Measurements from ENCODE around the gene ZNF417.
"Not testable (repeated sequence)": the region's sequence is repeated elsewhere in the genome, so short reads cannot be mapped to it uniquely, and the experiment has no call there.

ZNF417 gene

DNA sequence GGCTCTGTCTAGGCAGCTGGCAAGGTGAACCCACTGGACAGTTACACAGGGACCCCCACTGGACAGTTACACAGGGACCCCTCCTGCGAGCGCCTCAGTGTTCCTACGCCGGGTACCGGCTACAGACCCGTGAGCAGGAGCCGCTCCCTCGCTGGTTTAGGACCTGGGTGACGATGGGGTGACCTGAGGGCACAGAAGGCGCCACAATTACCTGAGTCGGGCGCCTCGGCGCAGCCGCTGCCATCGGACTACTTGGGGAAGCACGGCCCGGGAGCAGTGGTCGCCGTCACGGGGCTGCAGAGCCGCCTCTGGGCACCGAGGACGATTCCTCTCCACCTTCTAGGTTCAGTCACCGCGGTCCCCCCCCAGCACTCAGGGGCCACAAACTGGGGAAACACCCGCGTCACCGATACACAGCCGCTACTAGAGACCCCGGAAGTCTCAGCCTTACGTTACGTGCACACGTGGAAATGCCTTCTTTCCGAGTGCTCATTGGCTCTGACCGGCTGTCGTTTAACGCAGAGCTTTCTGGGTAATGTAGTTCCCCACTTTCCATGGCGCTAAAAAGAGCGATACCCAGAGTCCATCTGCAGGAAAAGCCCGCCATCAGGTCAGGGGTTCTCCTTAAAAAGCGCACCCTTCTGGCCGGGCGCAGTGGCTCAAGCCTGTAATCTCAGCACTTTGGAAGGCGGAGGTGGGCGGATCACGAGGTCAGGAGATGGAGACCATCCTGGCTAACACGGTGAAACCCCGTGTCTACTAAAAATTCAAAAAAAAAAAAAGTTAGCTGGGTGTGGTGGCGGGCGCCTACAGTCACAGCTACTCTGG lies at the start of gene ZNF417:
TSS of gene ZNF417 (minus strand) at position 425 of the 828 bp plus-strand sequence. CDS start at position 244, 181 bp downstream.
- not testable (repeated sequence) for H3K9me3 ChIP-seq (ENCODE audit: insufficient read depth, low read depth, low read length); H3K4me1 ChIP-seq (ENCODE audit: insufficient read depth, low read length); H3K27me3 ChIP-seq (ENCODE audit: insufficient read depth, low read length); H3K27ac ChIP-seq (ENCODE audit: low read length)
- Histone ChIP-seq H3K9ac (ENCODE audit: low read depth, low read length) (peak within 1 kb of the TSS; percentile 93), H3K36me3 (ENCODE audit: insufficient read depth, low read depth, low read length) (peaks cover 57% of the 10 kb centered on the region), H3K4me3 (ENCODE audit: low read length) (peak within 1 kb of the TSS; percentile 99)

DNA sequence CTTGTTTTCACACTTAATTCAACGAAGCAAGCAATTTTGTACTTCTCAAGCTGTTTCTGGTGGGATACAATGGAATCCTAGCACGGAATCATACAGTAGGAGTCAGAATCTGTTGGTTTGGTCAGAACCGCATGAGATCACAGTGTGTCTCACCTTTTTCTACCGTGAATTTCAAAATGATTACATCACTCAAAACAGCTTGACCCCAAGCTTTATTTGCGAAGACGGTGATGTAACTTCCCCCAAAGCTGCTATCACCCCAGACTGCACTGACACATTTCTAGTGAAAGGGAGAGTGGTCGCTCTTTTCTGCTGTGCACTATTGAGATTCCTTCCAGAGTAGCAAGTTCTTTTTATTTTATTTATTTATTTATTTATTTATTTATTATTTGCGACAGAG lies 48.4 kb upstream of the ZNF417 start:
- H3K9me3 ChIP-seq (ENCODE audit: insufficient read depth, low read depth, low read length), result peaks cover 64% of the 10 kb centered on the region
- H3K27me3 ChIP-seq (ENCODE audit: insufficient read depth, low read length), result no peaks in the 10 kb centered on the region
- no peaks in the 10 kb centered on the region for H3K36me3 ChIP-seq (ENCODE audit: insufficient read depth, low read depth, low read length)
- no peak overlapping the region for H3K9ac ChIP-seq (ENCODE audit: low read depth, low read length)
- H3K4me1 ChIP-seq (ENCODE audit: insufficient read depth, low read length), result no peaks in the 10 kb centered on the region
- H3K27ac ChIP-seq (ENCODE audit: low read length), result no peak overlapping the region
- no peak overlapping the region; the same call in 1 of the 2 replicates for H3K4me3 ChIP-seq (ENCODE audit: low read length)

DNA sequence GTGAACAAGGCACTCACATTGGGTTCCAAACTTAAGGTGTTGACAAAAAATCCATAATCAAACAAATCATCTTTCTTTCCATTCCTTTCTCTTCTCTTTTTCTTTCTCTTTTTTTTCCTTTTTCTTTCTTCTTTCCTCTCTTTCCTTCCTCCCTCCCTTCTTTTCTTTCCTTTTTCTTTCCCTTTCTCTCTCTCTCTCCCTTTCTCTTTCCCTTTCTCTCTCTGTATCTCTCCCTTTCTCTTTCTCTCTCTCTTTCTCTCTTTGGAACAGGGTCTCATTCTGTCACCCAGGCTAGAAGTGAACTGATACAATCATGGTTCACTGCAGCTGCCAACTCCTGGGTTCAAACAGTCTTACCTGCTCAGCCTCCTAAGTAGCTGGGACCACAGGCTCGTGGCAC lies 45.4 kb upstream of the ZNF417 start:
- no peak overlapping the region for H3K27ac ChIP-seq (ENCODE audit: low read length)
- H3K4me3 ChIP-seq (ENCODE audit: low read length), result no peak overlapping the region
- H3K27me3 ChIP-seq (ENCODE audit: insufficient read depth, low read length), result no peaks in the 10 kb centered on the region
- H3K9me3 ChIP-seq (ENCODE audit: insufficient read depth, low read depth, low read length), result peaks cover 53% of the 10 kb centered on the region
- no peaks in the 10 kb centered on the region for H3K36me3 ChIP-seq (ENCODE audit: insufficient read depth, low read depth, low read length)
- H3K9ac ChIP-seq (ENCODE audit: low read depth, low read length), result no peak overlapping the region
- no peaks in the 10 kb centered on the region for H3K4me1 ChIP-seq (ENCODE audit: insufficient read depth, low read length)

DNA sequence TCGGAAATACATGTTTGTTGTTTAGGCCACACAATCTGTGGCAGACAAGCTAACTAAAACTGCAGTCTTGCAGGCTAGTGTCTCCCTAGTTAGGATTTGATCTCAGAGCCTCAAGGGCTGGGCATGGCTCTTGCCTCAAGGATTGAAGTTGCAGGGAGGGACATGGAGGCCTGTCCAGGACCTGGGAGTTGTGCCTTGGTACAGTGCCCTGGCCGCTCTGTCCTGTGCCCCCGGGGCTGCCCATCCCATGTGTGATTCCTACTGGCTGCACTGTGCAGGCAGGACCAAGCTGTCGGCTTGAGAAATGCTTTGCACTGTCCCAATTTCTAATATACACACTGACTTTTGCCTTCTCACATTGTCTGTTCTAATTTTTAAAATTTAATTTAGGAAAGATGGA lies 38.6 kb upstream of the ZNF417 start:
- H3K4me1 ChIP-seq (ENCODE audit: insufficient read depth, low read length), result no peaks in the 10 kb centered on the region
- peaks cover 68% of the 10 kb centered on the region for H3K9me3 ChIP-seq (ENCODE audit: insufficient read depth, low read depth, low read length)
- no peaks in the 10 kb centered on the region for H3K36me3 ChIP-seq (ENCODE audit: insufficient read depth, low read depth, low read length)
- H3K27me3 ChIP-seq (ENCODE audit: insufficient read depth, low read length), result no peaks in the 10 kb centered on the region
- H3K9ac ChIP-seq (ENCODE audit: low read depth, low read length), result no peak overlapping the region
- no peak overlapping the region for H3K27ac ChIP-seq (ENCODE audit: low read length)
- no peak overlapping the region for H3K4me3 ChIP-seq (ENCODE audit: low read length)

DNA sequence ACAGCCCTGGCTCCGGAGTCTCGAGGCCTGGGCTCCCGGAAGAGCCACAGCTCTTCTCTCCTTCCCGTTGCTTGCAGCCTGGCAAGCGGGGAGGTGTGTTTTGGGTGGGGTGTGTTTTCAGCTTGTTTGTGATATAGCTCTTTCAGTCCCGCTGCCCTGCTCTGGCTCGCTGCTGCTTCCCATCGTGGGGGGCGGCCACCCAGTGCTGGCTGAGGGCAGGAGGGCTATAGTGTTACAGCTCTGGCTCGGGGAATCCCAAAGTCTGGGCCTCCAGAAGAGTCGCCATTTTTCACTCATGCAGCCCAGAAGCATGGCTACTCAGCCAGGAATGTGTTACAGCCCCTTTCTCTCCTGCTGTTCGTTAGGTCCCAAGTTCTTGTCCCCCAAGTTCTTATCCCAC lies 33.3 kb upstream of the ZNF417 start:
- Histone ChIP-seq H3K27me3 (ENCODE audit: insufficient read depth, low read length) (no peaks in the 10 kb centered on the region), H3K4me3 (ENCODE audit: low read length) (no peak overlapping the region), H3K9me3 (ENCODE audit: insufficient read depth, low read depth, low read length) (peaks cover 51% of the 10 kb centered on the region), H3K4me1 (ENCODE audit: insufficient read depth, low read length) (peaks cover 5% of the 10 kb centered on the region), H3K36me3 (ENCODE audit: insufficient read depth, low read depth, low read length) (no peaks in the 10 kb centered on the region), H3K9ac (ENCODE audit: low read depth, low read length) (no peak overlapping the region), H3K27ac (ENCODE audit: low read length) (no peak overlapping the region)

DNA sequence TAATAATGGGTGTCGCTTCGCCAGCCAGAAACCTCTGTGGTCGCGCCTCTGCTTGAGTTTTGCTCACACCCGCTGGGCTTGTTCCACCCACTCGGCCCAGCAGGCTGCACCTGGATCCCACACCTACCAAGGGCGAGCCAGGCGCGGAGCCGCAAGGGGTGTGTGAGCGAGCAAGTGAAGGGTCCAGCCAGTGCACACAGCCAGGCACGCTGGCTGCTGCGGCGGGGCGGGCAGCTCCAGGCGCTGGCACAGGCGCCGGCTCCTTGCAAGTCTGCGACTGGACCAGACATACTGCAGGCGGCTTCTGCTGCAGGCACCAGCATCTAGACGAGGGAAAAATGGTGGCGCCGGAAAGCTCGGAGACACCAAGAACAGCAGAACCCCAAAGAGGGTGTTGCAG lies 32.9 kb upstream of the ZNF417 start:
- H3K27me3 ChIP-seq (ENCODE audit: insufficient read depth, low read length), result no peaks in the 10 kb centered on the region
- no peak overlapping the region for H3K4me3 ChIP-seq (ENCODE audit: low read length)
- peaks cover 47% of the 10 kb centered on the region for H3K9me3 ChIP-seq (ENCODE audit: insufficient read depth, low read depth, low read length)
- no peaks in the 10 kb centered on the region for H3K36me3 ChIP-seq (ENCODE audit: insufficient read depth, low read depth, low read length)
- no peak overlapping the region for H3K9ac ChIP-seq (ENCODE audit: low read depth, low read length)
- H3K4me1 ChIP-seq (ENCODE audit: insufficient read depth, low read length), result peaks cover 5% of the 10 kb centered on the region
- no peak overlapping the region for H3K27ac ChIP-seq (ENCODE audit: low read length)

DNA sequence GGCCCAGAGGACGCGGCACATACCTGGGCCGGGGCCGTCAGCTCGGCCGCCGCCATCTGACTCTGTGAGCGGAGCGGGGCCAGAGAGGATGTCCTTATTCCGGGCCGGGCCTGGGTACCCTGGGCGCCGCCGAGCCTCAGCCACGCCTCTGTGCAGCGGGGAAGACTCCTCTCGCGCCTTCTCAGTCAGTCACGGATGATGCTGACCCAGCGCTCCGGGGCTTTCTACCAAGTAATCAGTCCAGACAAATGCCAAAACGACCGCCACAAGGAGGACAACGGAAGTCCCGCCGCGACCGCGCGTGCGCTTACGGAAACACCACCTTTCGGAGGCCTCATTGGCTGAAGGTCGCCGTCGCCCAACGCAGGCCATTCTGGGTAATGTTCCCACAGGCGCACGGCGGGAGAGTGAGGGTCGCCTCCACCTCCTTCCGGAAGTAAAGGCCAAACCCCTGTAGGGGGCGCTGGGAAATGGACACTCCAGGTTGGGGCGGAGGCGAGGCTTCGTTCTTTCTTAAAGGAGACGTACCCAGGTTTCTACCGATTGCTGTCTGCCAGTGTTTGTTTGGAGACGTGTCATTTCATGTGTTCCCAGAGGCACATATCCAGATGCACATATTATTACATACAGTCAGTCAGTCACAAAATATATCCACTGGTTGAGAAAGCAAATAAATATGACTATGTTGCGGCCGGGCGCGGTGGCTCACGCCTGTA lies 31.2 kb upstream of the ZNF417 start, which contains the start of gene ZNF256:
TSS of gene ZNF256 (minus strand) at position 288 of the 716 bp plus-strand sequence. CDS start at position 56, 232 bp downstream.
- peaks cover 5% of the 10 kb centered on the region for H3K4me1 ChIP-seq (ENCODE audit: insufficient read depth, low read length)
- H3K9me3 ChIP-seq (ENCODE audit: insufficient read depth, low read depth, low read length), result peaks cover 36% of the 10 kb centered on the region
- H3K27me3 ChIP-seq (ENCODE audit: insufficient read depth, low read length), result no peaks in the 10 kb centered on the region
- peak within 1 kb of the TSS; percentile 82 for H3K9ac ChIP-seq (ENCODE audit: low read depth, low read length)
- peak within 1 kb of the TSS; percentile 37 for H3K27ac ChIP-seq (ENCODE audit: low read length)
- peak within 1 kb of the TSS; percentile 88 for H3K4me3 ChIP-seq (ENCODE audit: low read length)
- H3K36me3 ChIP-seq (ENCODE audit: insufficient read depth, low read depth, low read length), result peaks cover 14% of the 10 kb centered on the region

DNA sequence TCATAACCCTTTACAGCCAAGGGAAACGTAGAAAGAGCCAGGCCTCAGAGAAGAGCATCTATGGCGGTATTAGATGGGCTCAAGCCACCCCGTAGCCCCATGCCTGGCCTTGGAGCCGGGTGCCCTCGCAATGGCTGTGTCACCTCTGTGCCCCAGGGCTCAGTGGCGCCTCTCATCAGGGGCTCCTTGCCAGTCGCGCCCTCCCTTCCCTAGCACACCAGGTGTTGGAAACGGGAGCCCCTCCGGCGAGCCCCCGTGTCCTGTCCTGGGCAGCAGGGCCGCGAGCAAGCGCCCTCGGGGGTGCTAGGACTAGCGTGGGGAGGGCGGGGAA lies 30.7 kb upstream of the ZNF417 start:
- H3K27ac ChIP-seq (ENCODE audit: low read length), result peak overlapping the region; percentile 37

DNA sequence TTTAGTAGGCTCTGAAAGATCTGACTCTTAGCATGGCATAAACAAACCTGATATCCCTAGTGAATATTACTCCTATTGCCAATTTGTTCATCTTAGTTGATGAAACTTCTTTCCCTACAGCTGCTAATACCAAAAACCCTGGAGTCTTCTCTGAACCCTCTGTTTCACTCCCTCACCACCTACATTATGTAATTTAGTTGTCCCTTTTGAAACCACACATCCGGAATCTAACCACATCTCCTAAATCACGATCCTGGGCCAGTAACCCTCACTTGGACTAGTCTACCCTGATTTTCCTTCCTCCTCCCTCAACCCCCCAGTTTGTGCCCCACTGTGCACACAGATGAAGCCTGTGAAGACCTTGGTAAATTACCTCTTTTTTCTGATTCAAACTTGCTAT lies 29.9 kb upstream of the ZNF417 start:
- Histone ChIP-seq H3K9me3 (ENCODE audit: insufficient read depth, low read depth, low read length) (peaks cover 37% of the 10 kb centered on the region), H3K36me3 (ENCODE audit: insufficient read depth, low read depth, low read length) (peaks cover 27% of the 10 kb centered on the region), H3K4me3 (ENCODE audit: low read length) (peak overlapping the region; percentile 88), H3K9ac (ENCODE audit: low read depth, low read length) (peak overlapping the region; percentile 82; the same call in 1 of the 2 replicates), H3K27ac (ENCODE audit: low read length) (no peak overlapping the region), H3K27me3 (ENCODE audit: insufficient read depth, low read length) (no peaks in the 10 kb centered on the region), H3K4me1 (ENCODE audit: insufficient read depth, low read length) (peaks cover 5% of the 10 kb centered on the region)

More for the DNA sequence above, 30.7 kb upstream of the ZNF417 start:
- peaks cover 5% of the 10 kb centered on the region for H3K4me1 ChIP-seq (ENCODE audit: insufficient read depth, low read length)
- peak overlapping the region; percentile 88 for H3K4me3 ChIP-seq (ENCODE audit: low read length)
- H3K9ac ChIP-seq (ENCODE audit: low read depth, low read length), result peak overlapping the region; percentile 82
- H3K9me3 ChIP-seq (ENCODE audit: insufficient read depth, low read depth, low read length), result peaks cover 37% of the 10 kb centered on the region
- H3K27me3 ChIP-seq (ENCODE audit: insufficient read depth, low read length), result no peaks in the 10 kb centered on the region
- peaks cover 20% of the 10 kb centered on the region for H3K36me3 ChIP-seq (ENCODE audit: insufficient read depth, low read depth, low read length)

DNA sequence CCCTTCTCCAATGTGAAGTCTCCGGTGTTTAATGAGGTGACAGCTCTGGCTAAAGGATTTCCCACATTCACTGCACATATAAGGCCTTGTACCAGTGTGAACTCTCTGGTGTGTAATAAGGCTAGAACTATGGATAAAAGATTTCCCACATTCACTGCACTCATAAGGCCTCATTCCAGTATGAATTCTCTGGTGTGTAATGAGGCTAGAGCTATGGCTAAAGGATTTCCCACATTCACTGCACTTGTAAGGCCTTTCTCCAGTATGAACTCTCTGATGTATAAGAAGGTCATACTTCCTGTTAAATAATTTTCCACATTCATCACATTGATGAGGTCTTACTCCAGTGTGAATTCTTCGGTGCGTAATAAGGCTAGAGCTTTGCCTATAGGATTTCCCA lies 25.2 kb upstream of the ZNF417 start:
- Histone ChIP-seq H3K36me3 (ENCODE audit: insufficient read depth, low read depth, low read length) (peaks cover 34% of the 10 kb centered on the region), H3K9me3 (ENCODE audit: insufficient read depth, low read depth, low read length) (peaks cover 15% of the 10 kb centered on the region), H3K27ac (ENCODE audit: low read length) (no peak overlapping the region), H3K27me3 (ENCODE audit: insufficient read depth, low read length) (no peaks in the 10 kb centered on the region), H3K4me1 (ENCODE audit: insufficient read depth, low read length) (peaks cover 4% of the 10 kb centered on the region), H3K9ac (ENCODE audit: low read depth, low read length) (no peak overlapping the region), H3K4me3 (ENCODE audit: low read length) (no peak overlapping the region)

DNA sequence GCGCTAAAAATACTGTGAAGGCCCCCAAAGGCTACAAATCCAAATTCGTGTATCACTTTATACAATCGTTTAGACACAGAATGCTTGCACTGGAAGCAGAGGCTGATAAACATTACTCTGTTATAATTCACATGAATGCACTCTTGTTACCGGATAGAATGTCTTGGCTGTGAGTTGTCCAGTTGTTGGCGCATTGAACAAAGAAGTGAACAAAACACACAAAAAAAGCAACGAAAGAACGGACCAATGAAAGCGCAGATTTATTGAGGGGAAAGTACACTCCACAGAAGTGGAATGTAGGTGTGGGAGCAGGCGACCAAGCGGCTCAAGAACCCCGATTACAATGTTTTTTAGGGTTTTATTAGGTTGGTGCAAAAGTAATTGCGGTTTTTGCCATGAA lies 19.3 kb upstream of the ZNF417 start:
- Histone ChIP-seq H3K4me1 (ENCODE audit: insufficient read depth, low read length) (no peaks in the 10 kb centered on the region), H3K27ac (ENCODE audit: low read length) (no peak overlapping the region), H3K9me3 (ENCODE audit: insufficient read depth, low read depth, low read length) (peaks cover 18% of the 10 kb centered on the region), H3K9ac (ENCODE audit: low read depth, low read length) (0 out of 2 replicates have a peak overlapping the region, but pooled peaks have one; percentile 16), H3K4me3 (ENCODE audit: low read length) (peak overlapping the region; percentile 84; the same call in 1 of the 2 replicates), H3K27me3 (ENCODE audit: insufficient read depth, low read length) (no peaks in the 10 kb centered on the region), H3K36me3 (ENCODE audit: insufficient read depth, low read depth, low read length) (peaks cover 29% of the 10 kb centered on the region)
